ENCODE results near the gene ARMC5. TPM values are rescaled to one million over a fixed set of nuclear protein-coding genes. Genes with fewer than 3 reads are reported as not detected.
A peak's percentile ranks its signal among the peaks of the same experiment; 100 is the strongest.
"Not testable (repeated sequence)": the region's sequence is repeated elsewhere in the genome, so short reads cannot be mapped to it uniquely, and the experiment has no call there.

The ARMC5 gene
- polyA plus RNA-seq, 3 donors = 5.9 to 12.3 (median 10.3) TPM

- WGBS, 3 donors = 1 to 3% (median 2%) methylated on average over 31 to 59 of the region's 63 CpGs
- H3K27ac ChIP-seq (ENCODE audit: low read depth, low read length) = peak within 1 kb of the TSS; percentile 78
Measured at GRCh38 chr16:31471875-31472708, 12.8 kb downstream of the ARMC5 start, which contains the start of gene TGFB1I1. Gene TGFB1I1 (plus strand): TSS chr16:31472152. CDS start chr16:31472189, 37 bp downstream.

- whole genome bisulfite sequencing, 3 donors = 33 to 45% (median 42%) methylated on average over 20 of the region's 20 CpGs
Measured at GRCh38 chr16:31472709-31473203, 13.5 kb downstream of the ARMC5 start.

GRCh38 chr16:31473264-31473984 is 14.1 kb downstream of the ARMC5 start:
- 85 to 89% (median 87%) methylated on average over 17 of the region's 17 CpGs for WGBS, 3 donors
- H3K27ac ChIP-seq (ENCODE audit: low read depth, low read length) = no peak overlapping the region

More at GRCh38 chr16:31472709-31473203, 13.5 kb downstream of the ARMC5 start:
- H3K27ac ChIP-seq (ENCODE audit: low read depth, low read length) = peak overlapping the region; percentile 78

- 74 to 82% (median 78%) methylated on average over 11 to 12 of the region's 12 CpGs for WGBS, 3 donors
- no peak overlapping the region for H3K27ac ChIP-seq (ENCODE audit: low read depth, low read length)
Measured at GRCh38 chr16:31474173-31474714, 14.9 kb downstream of the ARMC5 start.

GRCh38 chr16:31474773-31475738 is 15.8 kb downstream of the ARMC5 start:
- WGBS, 3 donors = 91 to 93% (median 92%) methylated on average over 12 of the region's 12 CpGs
- H3K27ac ChIP-seq (ENCODE audit: low read depth, low read length) = no peak overlapping the region

GRCh38 chr16:31475946-31476302 is 16.6 kb downstream of the ARMC5 start:
- 27 to 90% (median 77%) methylated on average over 26 of the region's 26 CpGs for WGBS, 3 donors
- no peak overlapping the region for H3K27ac ChIP-seq (ENCODE audit: low read depth, low read length)

GRCh38 chr16:31476303-31477219 is 17.3 kb downstream of the ARMC5 start:
- WGBS, 3 donors = 19 to 52% (median 52%) methylated on average over 61 to 68 of the region's 68 CpGs
- no peak overlapping the region for H3K27ac ChIP-seq (ENCODE audit: low read depth, low read length)

GRCh38 chr16:31477220-31478216 is 18.2 kb downstream of the ARMC5 start:
- no peak overlapping the region for H3K27ac ChIP-seq (ENCODE audit: low read depth, low read length)
- WGBS, 3 donors = 16 to 64% (median 55%) methylated on average over 54 to 67 of the region's 67 CpGs

- H3K27ac ChIP-seq (ENCODE audit: low read depth, low read length) = no peak overlapping the region
- 87 to 88% (median 88%) methylated on average over 3 of the region's 3 CpGs for WGBS, 3 donors
Measured at GRCh38 chr16:31478956-31479355, 19.7 kb downstream of the ARMC5 start.

- no peak overlapping the region for H3K27ac ChIP-seq (ENCODE audit: low read depth, low read length)
- WGBS, 3 donors = 68 to 87% (median 83%) methylated on average over 9 of the region's 9 CpGs
Measured at GRCh38 chr16:31479751-31480150, 20.4 kb downstream of the ARMC5 start.

- WGBS, 3 donors = 16 to 50% (median 18%) methylated on average over 7 of the region's 7 CpGs
- no peak overlapping the region for H3K27ac ChIP-seq (ENCODE audit: low read depth, low read length)
Measured at GRCh38 chr16:31480851-31481536, 21.7 kb downstream of the ARMC5 start.

GRCh38 chr16:31483081-31483480 is 23.8 kb downstream of the ARMC5 start, which contains the start of gene SLC5A2:
Gene SLC5A2 (plus strand): TSS chr16:31483123. CDS start chr16:31483137, 14 bp downstream.
- WGBS, 3 donors = 85 to 94% (median 90%) methylated on average over 4 of the region's 4 CpGs
- H3K27ac ChIP-seq (ENCODE audit: low read depth, low read length) = no peak within 1 kb of the TSS

- H3K27ac ChIP-seq (ENCODE audit: low read depth, low read length) = not testable (repeated sequence)
- 86 to 94% (median 92%) methylated on average over 4 of the region's 4 CpGs for WGBS, 3 donors
Measured at GRCh38 chr16:31484048-31484447, 24.7 kb downstream of the ARMC5 start.

GRCh38 chr16:31484491-31485171 is 25.3 kb downstream of the ARMC5 start:
- H3K27ac ChIP-seq (ENCODE audit: low read depth, low read length) = no peak overlapping the region
- WGBS, 3 donors = 46 to 50% (median 48%) methylated on average over 13 to 14 of the region's 14 CpGs

- no peak overlapping the region for H3K27ac ChIP-seq (ENCODE audit: low read depth, low read length)
- 89 to 95% (median 94%) methylated on average over 17 of the region's 17 CpGs for WGBS, 3 donors
Measured at GRCh38 chr16:31485571-31485970, 26.3 kb downstream of the ARMC5 start.
